SK-N-SH (cell line): ENCODE data around the gene BRD4. TPM values are rescaled to one million over a fixed set of nuclear protein-coding genes. Genes with fewer than 3 reads are reported as not detected.
A peak's percentile ranks its signal among the peaks of the same experiment; 100 is the strongest.
"Not testable (repeated sequence)": the region's sequence is repeated elsewhere in the genome, so short reads cannot be mapped to it uniquely, and the experiment has no call there.

Source experiments
- CTCF ChIA-PET: fragments of 300-600, 350-600 bp; formaldehyde crosslinking; extraction: SDS; loops from one replicate; lab custom pipeline; 2021; lab: Yijun Ruan, JAX
- POLR2A ChIA-PET: fragments of 350-600 bp; sonication (Branson Sonifier 250); formaldehyde crosslinking; extraction: SDS; loops from one replicate; lab custom pipeline; 2020; ENCODE audit warnings: antibody characterized with exemption, inconsistent platforms; lab: Yijun Ruan, JAX
- DNase-seq: peaks from one replicate; pipeline ENCODE4 v3.0.0; 2012
- H2AFZ ChIP-seq: fragments of 200-600 bp; sonication (generic); 2 replicates; pipeline ENCODE4 v1.8.1; 2016; ENCODE audit warnings: antibody characterized with exemption, mild to moderate bottlenecking, low read depth
- H3F3A ChIP-seq: fragments of 200-600 bp; sonication (generic); replicated peaks from 2 replicates; pipeline ENCODE3; 2016; ENCODE audit warnings: antibody characterized with exemption, mild to moderate bottlenecking; ENCODE audit not compliant: insufficient read depth
- H3K27ac ChIP-seq, 2 experiments: fragments of 200-500 bp in 1 of 2; fragments of 200-600 bp in 1 of 2; sonication (Bioruptor generic) in 1 of 2; sonication (generic), shearing (Covaris generic) in 1 of 2; 2 replicates each; pipeline versions ENCODE4 v1.5.1 to v1.6.1; 2014 to 2016; ENCODE audit warnings: low read depth in 2 of 2, inconsistent platforms in 1 of 2, low read length in 1 of 2, mild to moderate bottlenecking in 1 of 2, mixed read lengths in 1 of 2
- H3K27me3 ChIP-seq: fragments of 200-600 bp; sonication (generic), shearing (Covaris generic); 2 replicates; pipeline ENCODE4 v1.6.1; 2016; ENCODE audit warnings: mixed run types; ENCODE audit not compliant: insufficient read depth
- H3K36me3 ChIP-seq, 2 experiments: fragments of 200-500 bp in 1 of 2; fragments of 200-600 bp in 1 of 2; sonication (Bioruptor generic) in 1 of 2; sonication (generic) in 1 of 2; replicated peaks in 1 of 2; 2 replicates each; pipeline versions ENCODE3 to v1.5.1; 2014 to 2016; ENCODE audit warnings: low read length in 1 of 2, mild to moderate bottlenecking in 1 of 2; ENCODE audit not compliant: insufficient read depth in 2 of 2, control insufficient read depth in 1 of 2
- H3K4me1 ChIP-seq, 2 experiments: fragments of 200-500 bp in 1 of 2; fragments of 200-600 bp in 1 of 2; sonication (Bioruptor generic) in 1 of 2; sonication (generic), shearing (Covaris generic) in 1 of 2; 2 replicates each; pipeline versions ENCODE4 v1.5.1 to v1.6.1; 2014 to 2016; ENCODE audit warnings: low read depth in 1 of 2, low read length in 1 of 2, mixed run types in 1 of 2; ENCODE audit not compliant: insufficient read depth in 2 of 2, control insufficient read depth in 1 of 2
- H3K4me2 ChIP-seq: fragments of 200-600 bp; sonication (generic), shearing (Covaris generic); 2 replicates; pipeline ENCODE4 v1.6.1; 2017; ENCODE audit warnings: mixed run types
- H3K4me3 ChIP-seq, 2 experiments: fragments of 200-500 bp in 1 of 2; fragments of 200-600 bp in 1 of 2; sonication (Bioruptor generic) in 1 of 2; sonication (generic), shearing (Covaris generic) in 1 of 2; 2 replicates each; pipeline versions ENCODE4 v1.5.1 to v1.8.1; 2014 to 2016; ENCODE audit warnings: low read depth in 2 of 2, inconsistent platforms in 1 of 2, low read length in 1 of 2, mild to moderate bottlenecking in 1 of 2, mixed read lengths in 1 of 2, moderate library complexity in 1 of 2
- H3K79me2 ChIP-seq: fragments of 200-600 bp; sonication (generic); 2 replicates; pipeline ENCODE4 v1.8.1; 2017; ENCODE audit warnings: mild to moderate bottlenecking; ENCODE audit not compliant: insufficient read depth
- H3K9ac ChIP-seq: fragments of 200-600 bp; sonication (generic); 2 replicates; pipeline ENCODE4 v1.6.1; 2017; ENCODE audit warnings: mixed run types
- H3K9me2 ChIP-seq: fragments of 200-600 bp; sonication (generic); 2 replicates; pipeline ENCODE4 v1.6.1; 2017; ENCODE audit warnings: mixed run types
- H3K9me3 ChIP-seq: fragments of 200-600 bp; sonication (generic); 2 replicates; pipeline ENCODE4 v1.6.1; 2017; ENCODE audit warnings: mixed run types, mild to moderate bottlenecking, moderate library complexity
- H4K20me1 ChIP-seq: fragments of 200-600 bp; sonication (generic); 2 replicates; pipeline ENCODE4 v1.6.1; 2017; ENCODE audit warnings: mild to moderate bottlenecking, mixed run types; ENCODE audit not compliant: insufficient read depth
- EP300 ChIP-seq, 2 experiments: IDR thresholded peaks; 2 replicates each; pipeline versions ENCODE4 v1.4.0 to v1.6.1; 2012; ENCODE audit warnings: borderline replicate concordance in 1 of 2, low read depth in 1 of 2, low read length in 1 of 2
- GABPA ChIP-seq: IDR thresholded peaks from 2 replicates; pipeline ENCODE4 v1.4.0; 2012; ENCODE audit warnings: low read depth, mild to moderate bottlenecking
- MEF2A ChIP-seq: IDR thresholded peaks from 2 replicates; pipeline ENCODE4 v1.4.0; 2012; ENCODE audit warnings: low read depth, borderline replicate concordance
- MXI1 ChIP-seq: IDR thresholded peaks from 2 replicates; pipeline ENCODE4 v1.6.1; 2012; ENCODE audit warnings: mild to moderate bottlenecking, low read depth, low read length, improper control_type of control experiment
- POLR2AphosphoS5 ChIP-seq: IDR thresholded peaks from 2 replicates; pipeline ENCODE4 v1.6.1; 2012; ENCODE audit warnings: low read depth, low read length
- TCF12 ChIP-seq: IDR thresholded peaks from 2 replicates; pipeline ENCODE4 v1.4.0; 2012
- YY1 ChIP-seq: IDR thresholded peaks from 2 replicates; pipeline ENCODE4 v1.4.0; 2012; ENCODE audit warnings: low read depth, mild to moderate bottlenecking
- WGBS: methylation state at CpG from one replicate; pipeline ENCODE4 v1.1.6; 2017; ENCODE audit warnings: low lambda C conversion rate; 5-methylcytosine and 5-hydroxymethylcytosine counted together
- polyA plus RNA-seq, 3 experiments: library from polyadenylated mRNA; depleted of rRNA; stranded (reverse); fragments of >200 nt; gene quantifications; 2 replicates each; pipeline ENCODE4 v1.2.3, GENCODE V29; 2012
- TF ChIP-seq, protein P1 (sequence below): fragments of 150-350 bp; IDR thresholded peaks from 2 replicates; pipeline ENCODE4 v1.6.1; 2016; ENCODE audit warnings: mild to moderate bottlenecking, low read depth, low read length
- TF ChIP-seq, protein P2 (sequence below): IDR thresholded peaks from 2 replicates; pipeline ENCODE4 v1.4.0; 2012; ENCODE audit warnings: low read depth

The BRD4 gene
- polyA plus RNA-seq, 1 of the 3 experiments (the other 2 are of a cell fraction): 10.0 TPM

DNA sequence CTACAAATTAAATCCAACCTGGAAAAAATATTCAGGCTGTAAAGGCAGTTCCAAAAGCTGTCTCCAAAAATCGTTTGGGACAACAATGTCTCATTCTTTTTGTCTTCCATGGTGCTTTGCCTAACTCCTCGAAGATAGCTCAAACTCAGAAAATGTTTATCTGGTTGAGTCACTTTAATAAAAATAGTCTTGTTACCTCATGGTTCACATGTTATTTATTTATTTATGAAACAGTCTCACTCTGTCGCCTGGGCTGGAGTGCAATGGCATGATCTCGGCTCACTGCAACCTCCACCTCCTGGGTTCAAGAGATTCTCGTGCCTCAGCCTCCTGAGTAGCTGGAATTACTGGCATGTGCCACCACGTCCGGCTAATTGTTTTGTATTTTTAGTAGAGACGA, 4.9 kb upstream of the BRD4 start:
- Histone ChIP-seq H3K4me2 (no peak overlapping the region), H2AFZ (no peak overlapping the region), H3K27ac (peak overlapping the region in 1 of 2 experiments; percentile 76; a peak in 2 of 4 replicates), H3K9me2 (no peaks in the 10 kb centered on the region), H3K9ac (no peak overlapping the region), H3K9me3 (no peaks in the 10 kb centered on the region), H3K36me3 (peaks cover 0 to 4% of the 10 kb centered on the region in 2 experiments), H3F3A (peaks cover 8% of the 10 kb centered on the region), H3K79me2 (peaks cover 59% of the 10 kb centered on the region), H3K27me3 (no peaks in the 10 kb centered on the region)
- DNase-seq: no peak
- WGBS: 79% methylated on average over 8 of the region's 8 CpGs
- peak; percentile 81; the same call in 1 of the 2 replicates for TF ChIP-seq MEF2A
- TF ChIP-seq, protein P1, sequence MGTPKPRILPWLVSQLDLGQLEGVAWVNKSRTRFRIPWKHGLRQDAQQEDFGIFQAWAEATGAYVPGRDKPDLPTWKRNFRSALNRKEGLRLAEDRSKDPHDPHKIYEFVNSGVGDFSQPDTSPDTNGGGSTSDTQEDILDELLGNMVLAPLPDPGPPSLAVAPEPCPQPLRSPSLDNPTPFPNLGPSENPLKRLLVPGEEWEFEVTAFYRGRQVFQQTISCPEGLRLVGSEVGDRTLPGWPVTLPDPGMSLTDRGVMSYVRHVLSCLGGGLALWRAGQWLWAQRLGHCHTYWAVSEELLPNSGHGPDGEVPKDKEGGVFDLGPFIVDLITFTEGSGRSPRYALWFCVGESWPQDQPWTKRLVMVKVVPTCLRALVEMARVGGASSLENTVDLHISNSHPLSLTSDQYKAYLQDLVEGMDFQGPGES: no peak
- TF ChIP-seq, all 33 proteins: peak for 1
- Histone ChIP-seq H4K20me1 (no peaks in the 10 kb centered on the region; the same call in 1 of the 2 replicates), H3K4me1 (peaks cover 3 to 5% of the 10 kb centered on the region in 2 experiments; a peak in 1 of 4 replicates), H3K4me3 (no peak overlapping the region)
- CTCF ChIA-PET: interaction anchor here (0.7 kb wide), 1 partner anchor 43 kb away, joined by 3 read pairs; the partner anchor contains the start of gene AKAP8
- POLR2A ChIA-PET: interaction anchor here (0.7 to 1.0 kb wide), 2 partner anchors 35 to 82 kb away, joined by 3 to 4 read pairs; partner anchors contain the start of gene AKAP8L

DNA sequence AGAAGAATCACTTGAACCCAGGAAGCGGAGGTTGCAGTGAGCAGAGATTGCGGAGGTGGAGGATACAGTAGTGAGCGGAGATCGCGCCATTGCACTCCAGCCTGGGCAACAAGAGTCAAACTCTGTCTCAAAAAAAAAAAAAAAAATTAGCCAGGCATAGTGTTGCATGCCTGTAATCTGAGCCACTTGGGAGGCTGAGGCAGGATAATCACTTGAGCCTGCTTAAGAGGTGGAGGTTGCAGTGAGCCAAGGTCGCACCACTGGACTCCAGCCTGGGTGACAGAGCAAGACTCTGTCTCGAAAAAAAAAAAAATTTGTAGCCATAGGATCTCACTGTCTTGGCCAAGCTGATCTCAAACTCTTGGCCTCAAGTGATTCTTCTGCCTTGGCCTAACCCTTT, 3.7 kb upstream of the BRD4 start:
- H3K4me3 ChIP-seq, POLR2A ChIA-PET, H3K9me2 ChIP-seq, H3K9me3 ChIP-seq, H3K4me1 ChIP-seq, H3K4me2 ChIP-seq, CTCF ChIA-PET, H3K9ac ChIP-seq, H2AFZ ChIP-seq, H3K27me3 ChIP-seq, DNase-seq, H3K36me3 ChIP-seq, H4K20me1 ChIP-seq: not testable (repeated sequence)
- peaks cover 13% of the 10 kb centered on the region for H3F3A ChIP-seq
- WGBS: 98% methylated on average over 7 of the region's 7 CpGs
- H3K27ac ChIP-seq: peak overlapping the region in 1 of 2 experiments; percentile 76; a peak in 1 of 4 replicates
- peaks cover 65% of the 10 kb centered on the region for H3K79me2 ChIP-seq

DNA sequence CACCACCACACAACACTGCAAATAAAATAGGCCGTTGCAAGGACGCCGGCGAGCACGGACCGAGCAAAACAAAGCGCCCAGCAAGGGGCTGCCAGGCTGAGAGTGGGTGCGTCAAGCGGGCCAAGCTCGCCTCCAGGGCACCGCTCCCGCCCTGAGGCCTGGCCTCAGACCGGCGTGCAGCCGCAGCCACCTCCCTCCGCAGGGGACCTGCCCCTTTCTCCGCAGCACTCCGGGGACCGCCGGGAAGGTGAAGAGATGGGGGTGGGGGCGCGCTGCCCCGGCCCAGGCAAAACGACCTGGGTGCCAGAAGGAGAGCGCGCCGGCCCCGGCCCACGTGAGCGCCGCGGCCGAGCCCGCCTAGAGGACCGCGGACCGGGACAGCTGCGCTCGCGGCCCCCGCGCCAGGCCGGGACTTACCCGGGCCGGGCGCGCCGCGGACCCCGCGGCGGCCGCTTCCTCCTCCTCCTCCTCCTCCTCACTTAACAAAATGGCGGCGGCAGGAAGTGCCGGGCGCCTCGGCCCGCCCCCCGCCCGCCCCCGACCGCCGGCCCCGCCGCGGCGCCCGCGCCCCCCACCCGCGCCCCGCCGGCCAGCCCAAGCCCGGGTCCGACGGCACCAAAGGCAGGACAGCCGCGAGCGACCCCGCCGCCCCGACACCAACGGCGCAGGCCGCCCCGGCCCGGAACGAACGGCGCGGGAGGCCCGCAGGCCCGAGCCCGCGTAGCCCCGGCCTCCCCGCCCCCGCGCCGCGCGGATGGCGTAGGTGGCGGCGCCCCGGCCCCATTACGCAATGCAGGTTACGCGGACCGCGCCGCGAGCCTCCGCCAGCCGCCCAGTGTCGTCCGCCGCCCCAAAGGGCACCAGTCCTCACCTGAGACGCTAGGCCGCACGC, 674 bp downstream of the BRD4 start:
- no peaks in the 10 kb centered on the region for H3K9me3 ChIP-seq
- no peaks in the 10 kb centered on the region for H3K9me2 ChIP-seq
- TF ChIP-seq GABPA: 0 out of 2 replicates have a peak, but pooled peaks have one; percentile 15
- no peak for TF ChIP-seq TCF12
- TF ChIP-seq, protein P2, sequence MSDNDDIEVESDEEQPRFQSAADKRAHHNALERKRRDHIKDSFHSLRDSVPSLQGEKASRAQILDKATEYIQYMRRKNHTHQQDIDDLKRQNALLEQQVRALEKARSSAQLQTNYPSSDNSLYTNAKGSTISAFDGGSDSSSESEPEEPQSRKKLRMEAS: 0 out of 2 replicates have a peak, but pooled peaks have one; percentile 10
- TF ChIP-seq EP300 (IDR thresholded peaks at IDR 0.05; ENCODE audit: borderline replicate concordance in 1 of 2, low read depth in 1 of 2, low read length in 1 of 2): no peak
- peak; percentile 44; the same call in 1 of the 2 replicates for TF ChIP-seq YY1
- TF ChIP-seq MXI1: peak; percentile 43
- TF ChIP-seq POLR2AphosphoS5: no peak
- H3K9ac ChIP-seq: peak overlapping the region; percentile 96
- H3K27me3 ChIP-seq: no peaks in the 10 kb centered on the region
- H2AFZ ChIP-seq: no peak overlapping the region
- peaks cover 24% of the 10 kb centered on the region for H3F3A ChIP-seq
- H4K20me1 ChIP-seq: peaks cover 49% of the 10 kb centered on the region
- ChIA-PET POLR2A (interaction anchor here (0.6 to 0.8 kb wide), 2 partner anchors 31 to 34 kb away, joined by 3 to 4 read pairs; no protein-coding TSS in a partner anchor), CTCF (interaction anchor here (0.8 kb wide), 1 partner anchor 154 kb away, joined by 3 read pairs; no protein-coding TSS in a partner anchor)
- peak overlapping the region; percentile 98 for H3K4me2 ChIP-seq
- H3K4me3 ChIP-seq: peak overlapping the region; percentile 78 to 98
- DNase-seq: peak; percentile 88
- WGBS: 0% methylated on average over 8 of the region's 122 CpGs
- H3K27ac ChIP-seq: peak overlapping the region; percentile 82 to 92
- H3K4me1 ChIP-seq: peaks cover 13 to 19% of the 10 kb centered on the region in 2 experiments
- H3K79me2 ChIP-seq: peaks cover 92% of the 10 kb centered on the region
- H3K36me3 ChIP-seq: no peaks in the 10 kb centered on the region
